Esophagus squamous epithelium (tissue), 4 donors: ENCODE results near the gene EYS.

ENCODE experiments used
- CTCF ChIP-seq, 6 experiments: fragments of 450-650 bp in 4 of 6; fragments of 200-600 bp in 2 of 6; sonication (generic) in 2 of 6; IDR thresholded peaks; one replicate each; pipeline ENCODE4 v1.5.1; 2016 to 2019; ENCODE audit warnings: antibody characterized with exemption in 6 of 6, mild to moderate bottlenecking in 4 of 6, moderate library complexity in 4 of 6
- POLR2A ChIP-seq, 4 donors: fragments of 450-650 bp; IDR thresholded peaks; one replicate each; pipeline ENCODE4 v1.6.1; 2017; ENCODE audit warnings: antibody characterized with exemption in 4 of 4, mild to moderate bottlenecking in 4 of 4, moderate library complexity in 3 of 4

- TF ChIP-seq POLR2A (IDR thresholded peaks at IDR 0.05) (no peak), CTCF (IDR thresholded peaks at IDR 0.05) (no peak)
These were observed 2029.7 kb downstream of the EYS start for GRCh38 chr6:63677282-63677681.
